Stimulated activated CD4-positive, alpha-beta T cell treated with anti-CD3 and anti-CD28 coated beads, Interleukin-12 subunit alpha, Interleukin-12 subunit beta, amount 100 ng/mL, for 24 hours (primary cell): Measurements from ENCODE around the gene TRAF2.

Experiments used
- DNase-seq, 2 experiments: peaks; one replicate each; pipeline ENCODE4 v3.0.0-alpha.2; 2020; ENCODE audit warnings: low read depth in 2 of 2

Gene TRAF2

DNA sequence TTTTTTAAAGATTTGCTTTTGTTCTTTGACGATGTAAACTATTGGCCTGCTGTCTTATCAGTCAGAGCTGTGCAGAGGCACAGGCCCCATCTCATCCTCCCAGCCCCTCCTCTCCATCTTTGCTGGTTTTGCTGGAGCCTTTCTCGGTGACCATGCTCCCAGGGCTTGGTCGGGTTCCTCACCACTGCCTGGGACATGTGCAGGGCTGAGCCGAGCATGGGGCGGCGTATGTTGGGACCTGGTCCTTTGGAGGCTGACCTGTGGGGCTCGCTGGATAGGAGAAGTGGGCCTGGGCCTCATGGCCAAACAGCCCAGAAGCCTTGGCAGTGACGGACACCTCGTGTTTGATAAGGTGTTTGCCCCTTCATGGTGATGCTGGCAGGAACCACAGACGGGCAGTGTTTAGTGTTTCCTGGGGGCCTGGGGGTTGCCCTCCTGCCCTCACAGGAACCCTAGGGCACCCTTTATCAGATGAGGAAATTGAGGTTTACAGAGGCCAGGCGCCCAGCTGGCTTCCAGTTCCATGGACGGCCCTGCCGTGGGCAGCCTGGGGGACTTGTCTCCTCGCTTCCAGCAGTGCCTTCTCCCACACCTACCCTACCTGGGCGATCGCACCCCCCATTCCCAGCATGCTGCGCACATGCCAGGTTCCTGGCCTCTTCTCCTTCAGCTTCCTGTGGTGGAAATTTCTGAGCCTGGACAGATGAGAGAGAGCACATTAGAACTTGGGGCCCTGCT lies 27.6 kb downstream of the TRAF2 start:
- no peak for DNase-seq

DNA sequence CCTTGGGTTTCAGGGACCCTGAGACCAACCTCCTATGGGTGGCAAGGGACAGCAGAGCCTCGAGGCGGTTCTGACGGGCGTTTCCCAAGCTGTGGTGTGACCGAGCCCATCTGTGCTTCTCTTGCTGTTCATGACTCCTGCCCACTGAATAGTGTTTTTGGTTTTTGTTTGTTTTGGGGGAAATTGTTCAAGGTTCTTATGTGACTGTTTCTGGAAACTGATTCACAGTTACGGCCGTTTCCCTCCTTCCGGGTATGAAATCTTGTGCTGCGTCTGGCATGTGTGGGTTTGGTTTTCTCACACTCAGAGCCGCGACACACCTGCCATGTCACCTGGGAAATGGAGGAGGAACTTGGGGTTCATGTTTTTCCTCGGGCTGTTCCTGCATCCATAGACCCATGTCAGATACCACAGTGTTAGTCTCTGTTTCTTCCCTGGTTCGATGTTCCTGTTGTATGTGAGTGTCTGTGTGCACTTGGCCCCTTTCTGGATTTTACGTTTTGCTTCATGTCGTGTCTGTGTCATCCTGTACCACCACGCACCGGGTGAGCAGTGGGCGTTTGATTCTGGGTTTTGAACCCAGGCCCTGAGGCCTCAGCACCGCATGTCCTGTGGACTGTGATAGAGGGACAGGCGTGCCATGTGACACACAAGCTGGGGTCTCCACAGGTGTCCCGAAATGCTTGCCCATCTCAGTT lies 29.5 kb downstream of the TRAF2 start:
- DNase-seq: no peak

DNA sequence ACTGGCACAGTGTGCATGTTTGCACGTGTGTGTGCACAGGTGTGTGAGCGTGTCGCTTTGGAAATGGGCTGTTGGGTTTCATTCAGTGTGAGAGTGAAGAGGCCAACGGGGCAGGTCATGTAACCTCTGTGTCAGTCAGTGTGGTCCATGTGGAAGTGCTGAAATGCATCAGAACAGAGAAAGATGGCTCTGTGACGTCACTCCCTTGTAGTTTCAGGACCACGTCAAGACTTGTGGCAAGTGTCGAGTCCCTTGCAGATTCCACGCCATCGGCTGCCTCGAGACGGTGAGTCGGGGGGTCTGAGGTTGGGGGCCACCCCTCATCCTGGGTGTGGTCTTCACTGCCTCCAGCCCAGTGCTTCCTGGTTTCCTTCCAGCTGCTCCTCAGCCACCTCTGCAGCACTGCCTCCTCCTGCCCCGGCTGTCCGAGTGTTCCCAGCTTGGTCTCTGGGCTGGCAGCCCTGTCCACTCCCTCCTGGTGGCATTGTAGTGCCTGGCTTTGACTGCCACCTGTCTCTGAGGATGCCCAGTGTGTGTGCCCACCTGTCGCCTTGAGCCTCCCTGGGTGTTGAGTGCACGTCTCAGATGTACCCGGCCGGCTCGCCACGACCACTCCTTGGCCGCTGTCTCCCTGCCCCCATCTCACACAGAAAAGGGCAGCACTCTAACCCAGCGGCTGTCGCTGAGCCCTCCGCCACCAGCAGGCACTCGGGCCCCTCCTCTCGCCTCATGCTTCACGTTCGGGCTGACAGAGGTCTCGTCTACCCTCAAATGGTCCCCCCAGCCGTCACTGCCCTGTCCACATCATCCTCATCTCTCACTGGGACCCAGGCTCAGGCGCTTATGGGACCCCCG lies 30.2 kb downstream of the TRAF2 start:
- DNase-seq: no peak

DNA sequence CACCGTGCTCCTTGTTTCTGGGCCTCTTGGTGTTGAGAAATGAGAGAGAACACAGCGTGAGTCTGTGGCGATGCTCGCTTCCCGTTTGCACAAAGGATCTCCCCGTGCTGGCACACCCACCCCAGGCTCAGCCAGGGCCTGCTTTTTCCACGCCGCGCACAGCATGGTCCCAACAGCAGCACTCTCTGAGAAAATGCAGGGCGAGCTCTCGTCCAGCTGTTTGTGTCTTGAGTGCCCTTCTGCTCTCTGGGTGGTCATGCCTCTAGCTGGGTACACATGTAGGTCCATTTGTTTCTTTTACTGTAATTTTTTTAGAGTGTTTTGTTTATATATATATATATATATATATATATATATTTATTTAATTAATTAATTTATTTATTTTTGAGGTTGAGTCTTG lies 31.6 kb downstream of the TRAF2 start:
- no peak for DNase-seq

DNA sequence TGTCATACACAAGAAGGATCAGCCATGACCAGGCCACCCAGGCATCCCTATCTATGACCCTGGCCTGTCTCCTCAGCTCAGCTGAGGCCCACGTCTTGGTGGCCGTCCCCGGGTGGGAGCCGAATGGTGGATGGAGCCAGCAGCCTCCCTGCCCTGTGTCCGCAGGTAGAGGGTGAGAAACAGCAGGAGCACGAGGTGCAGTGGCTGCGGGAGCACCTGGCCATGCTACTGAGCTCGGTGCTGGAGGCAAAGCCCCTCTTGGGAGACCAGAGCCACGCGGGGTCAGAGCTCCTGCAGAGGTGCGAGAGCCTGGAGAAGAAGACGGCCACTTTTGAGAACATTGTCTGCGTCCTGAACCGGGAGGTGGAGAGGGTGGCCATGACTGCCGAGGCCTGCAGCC lies 33.8 kb downstream of the TRAF2 start:
- no peak for DNase-seq

DNA sequence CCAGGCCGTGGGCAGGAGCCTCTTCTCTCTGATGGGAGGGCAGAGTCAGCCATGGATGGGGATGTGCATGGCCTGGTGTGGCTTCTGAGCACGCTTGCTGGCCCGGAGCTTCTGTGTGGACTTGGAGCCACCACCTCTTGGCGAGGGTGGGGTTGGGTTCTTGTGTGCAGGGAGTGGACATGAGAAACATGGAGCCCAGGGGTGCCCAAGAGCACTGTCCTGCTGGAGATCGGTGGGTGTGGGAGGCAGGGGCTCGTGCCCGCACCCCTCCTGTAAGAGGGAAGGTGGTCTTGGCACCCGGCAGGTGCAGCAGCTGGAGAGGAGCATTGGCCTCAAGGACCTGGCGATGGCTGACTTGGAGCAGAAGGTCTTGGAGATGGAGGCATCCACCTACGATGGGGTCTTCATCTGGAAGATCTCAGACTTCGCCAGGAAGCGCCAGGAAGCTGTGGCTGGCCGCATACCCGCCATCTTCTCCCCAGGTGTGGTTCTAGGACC lies 34.5 kb downstream of the TRAF2 start:
- no peak for DNase-seq

DNA sequence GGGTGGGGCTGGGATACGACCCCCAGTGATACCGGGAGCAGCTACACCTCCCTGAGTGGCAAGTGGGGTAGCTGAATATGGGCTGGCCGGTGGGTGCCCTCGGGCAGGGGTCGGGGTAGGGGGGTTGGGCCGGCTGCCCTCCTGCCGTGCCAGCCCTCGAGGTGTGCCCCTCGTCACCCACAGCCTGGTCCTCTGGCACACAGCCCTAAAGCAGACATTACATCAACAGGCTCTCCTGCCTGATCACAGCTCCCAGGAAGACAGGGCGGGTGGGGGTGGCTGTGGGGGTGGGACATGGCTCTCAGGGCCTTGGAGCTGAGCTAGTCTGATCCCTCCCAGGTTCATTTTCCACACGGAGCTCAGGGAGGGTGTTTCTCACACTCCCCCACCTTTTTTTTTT lies 35.0 kb downstream of the TRAF2 start:
- no peak for DNase-seq

DNA sequence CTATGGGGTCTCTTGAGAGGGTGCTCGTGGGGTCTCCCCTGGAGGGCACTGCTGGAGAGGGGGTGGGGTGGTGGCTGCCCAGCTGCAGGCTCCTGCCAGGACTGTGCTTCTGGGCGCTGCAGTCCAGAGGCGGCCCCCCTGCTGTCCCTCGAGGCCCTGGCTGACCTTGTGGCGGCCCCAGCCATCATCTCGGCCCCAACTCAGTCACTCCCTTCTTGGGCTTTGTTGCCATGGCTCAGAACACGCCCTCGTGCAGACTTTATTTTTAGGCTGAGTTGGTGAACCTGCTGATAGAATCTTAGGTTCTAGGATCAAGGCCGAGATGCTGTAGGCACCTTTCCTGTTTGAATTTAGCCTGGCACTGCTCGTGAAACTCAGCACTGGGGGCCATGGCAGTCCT lies 35.4 kb downstream of the TRAF2 start:
- DNase-seq: no peak

DNA sequence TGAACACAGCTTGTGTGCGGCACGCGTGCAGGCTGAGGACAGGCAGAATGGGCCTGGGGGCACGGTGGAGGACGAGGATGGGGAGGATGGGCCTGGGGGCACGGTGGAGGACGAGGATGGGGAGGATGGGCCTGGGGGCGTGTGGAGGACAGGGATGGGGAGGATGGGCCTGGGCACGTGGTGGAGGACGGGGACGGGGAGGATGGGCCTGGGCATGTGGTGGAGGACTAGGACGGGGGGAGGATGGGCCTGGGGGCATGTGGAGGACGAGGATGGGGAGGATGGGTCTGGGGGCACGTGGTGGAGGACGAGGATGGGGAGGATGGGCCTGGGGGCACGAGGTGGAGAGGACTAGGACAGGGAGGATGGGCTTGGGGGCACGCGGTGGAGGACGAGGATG lies 36.2 kb downstream of the TRAF2 start:
- no peak for DNase-seq

DNA sequence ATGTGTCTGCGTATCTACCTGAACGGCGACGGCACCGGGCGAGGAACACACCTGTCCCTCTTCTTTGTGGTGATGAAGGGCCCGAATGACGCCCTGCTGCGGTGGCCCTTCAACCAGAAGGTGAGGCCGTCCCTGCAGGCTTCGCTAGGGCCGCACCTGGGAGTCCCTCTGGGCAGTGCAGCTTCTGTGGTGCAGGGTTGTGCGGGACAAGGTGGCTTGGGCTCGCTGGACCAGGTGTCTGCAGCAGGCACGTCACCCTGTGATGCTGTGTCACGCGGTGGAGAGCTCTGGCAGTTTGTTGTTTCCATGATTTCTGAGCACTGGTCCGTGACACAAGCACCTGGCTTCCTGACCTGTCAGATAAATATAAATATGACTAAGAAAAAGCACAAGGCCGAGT lies 37.6 kb downstream of the TRAF2 start:
- DNase-seq: no peak

DNA sequence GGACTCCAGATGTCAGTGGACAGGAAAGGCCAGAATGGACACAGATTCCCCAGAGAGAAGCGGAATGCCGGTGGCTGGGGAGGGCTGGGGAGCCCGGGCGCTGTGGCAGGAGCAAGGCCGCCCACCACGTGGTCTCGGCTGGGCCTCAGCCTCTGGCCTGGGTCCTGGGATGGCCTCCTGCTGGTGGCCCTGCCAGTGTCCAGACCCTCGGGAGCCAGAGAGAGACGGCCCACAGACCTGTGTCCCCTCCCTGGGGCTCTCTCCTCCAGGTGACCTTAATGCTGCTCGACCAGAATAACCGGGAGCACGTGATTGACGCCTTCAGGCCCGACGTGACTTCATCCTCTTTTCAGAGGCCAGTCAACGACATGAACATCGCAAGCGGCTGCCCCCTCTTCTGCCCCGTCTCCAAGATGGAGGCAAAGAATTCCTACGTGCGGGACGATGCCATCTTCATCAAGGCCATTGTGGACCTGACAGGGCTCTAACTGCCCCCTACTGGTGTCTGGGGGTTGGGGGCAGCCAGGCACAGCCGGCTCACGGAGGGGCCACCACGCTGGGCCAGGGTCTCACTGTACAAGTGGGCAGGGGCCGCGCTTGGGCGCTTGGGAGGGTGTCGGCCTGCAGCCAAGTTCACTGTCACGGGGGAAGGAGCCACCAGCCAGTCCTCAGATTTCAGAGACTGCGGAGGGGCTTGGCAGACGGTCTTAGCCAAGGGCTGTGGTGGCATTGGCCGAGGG lies 39.3 kb downstream of the TRAF2 start:
- DNase-seq: no peak

DNA sequence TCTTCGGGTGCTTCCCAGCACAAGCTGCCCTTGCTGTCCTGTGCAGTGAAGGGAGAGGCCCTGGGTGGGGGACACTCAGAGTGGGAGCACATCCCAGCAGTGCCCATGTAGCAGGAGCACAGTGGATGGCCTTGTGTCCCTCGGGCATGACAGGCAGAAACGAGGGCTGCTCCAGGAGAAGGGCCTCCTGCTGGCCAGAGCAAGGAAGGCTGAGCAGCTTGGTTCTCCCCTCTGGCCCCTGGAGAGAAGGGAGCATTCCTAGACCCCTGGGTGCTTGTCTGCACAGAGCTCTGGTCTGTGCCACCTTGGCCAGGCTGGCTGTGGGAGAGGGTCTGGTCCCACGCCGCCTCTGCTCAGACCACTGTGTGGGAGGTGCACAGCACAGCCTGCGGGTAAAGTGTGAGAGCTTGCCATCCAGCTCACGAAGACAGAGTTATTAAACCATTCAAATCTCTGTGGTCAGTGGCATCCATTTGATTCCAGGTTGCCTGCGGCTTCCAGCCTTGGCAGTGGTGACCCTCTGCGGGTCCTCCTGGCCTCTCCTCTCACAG lies 39.9 kb downstream of the TRAF2 start:
- no peak for DNase-seq

DNA sequence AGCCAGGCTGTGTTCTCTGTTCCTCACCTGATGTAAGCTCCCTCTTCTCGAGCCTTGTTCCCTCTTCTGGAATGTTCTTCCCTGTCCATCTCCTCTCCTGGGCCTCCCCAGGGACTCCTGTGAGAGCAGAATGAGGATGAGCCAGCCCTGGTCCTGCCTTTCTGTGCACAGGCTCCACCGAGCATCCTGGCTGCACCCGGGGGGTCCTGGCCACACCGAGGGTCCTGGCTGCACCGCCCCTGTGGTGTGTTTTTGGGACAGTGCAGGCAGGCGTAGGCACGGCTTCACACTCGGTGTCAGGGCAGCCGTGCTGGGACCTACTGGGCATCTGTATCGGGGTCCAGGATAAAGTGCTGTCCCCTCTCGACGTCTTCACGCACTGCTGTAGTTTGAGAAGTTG lies 40.4 kb downstream of the TRAF2 start:
- no peak for DNase-seq

DNA sequence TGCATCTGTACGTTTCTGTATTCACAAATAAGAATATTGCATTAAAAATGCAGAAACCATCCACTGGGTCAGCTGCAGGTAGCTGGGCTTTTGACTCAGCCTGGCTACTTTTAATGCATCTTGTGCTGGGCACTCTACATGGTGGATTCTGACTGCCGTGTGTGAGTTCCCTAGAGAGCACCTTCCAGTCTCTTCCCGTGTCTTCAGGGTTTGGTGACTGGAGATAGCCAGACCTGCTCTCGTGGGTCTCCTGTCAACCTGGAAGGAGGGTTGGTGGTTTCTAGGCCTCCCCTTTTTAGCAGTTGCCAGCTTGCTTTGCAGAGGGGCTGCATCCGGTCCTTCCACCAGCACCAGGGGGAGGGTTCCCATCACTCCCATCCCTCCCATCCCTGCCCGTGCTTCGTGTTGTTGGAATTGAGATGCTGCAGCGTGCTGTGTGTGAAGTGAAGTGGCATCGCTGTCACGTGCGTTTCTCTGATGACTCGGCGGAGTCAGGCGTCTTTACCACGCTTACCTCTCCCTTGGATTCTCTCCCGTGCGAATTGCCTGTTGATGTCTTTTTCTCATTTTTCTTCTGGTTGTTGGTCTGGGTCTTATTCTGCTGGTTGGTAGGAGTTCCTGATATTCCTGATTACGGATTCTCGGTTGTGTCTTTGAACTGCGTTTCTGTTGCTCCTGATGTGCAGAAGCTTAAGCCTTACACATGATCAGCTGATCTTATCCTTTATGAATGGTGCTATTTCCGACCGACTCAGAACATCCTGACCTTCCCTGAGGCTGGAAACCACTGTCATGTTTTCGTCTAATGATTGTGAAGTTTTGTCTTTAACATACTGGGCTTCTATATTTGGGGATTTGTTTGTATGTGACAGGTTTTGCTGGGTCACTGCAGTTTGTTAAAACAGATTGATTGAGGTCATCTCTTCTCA lies 41.3 kb downstream of the TRAF2 start:
- DNase-seq: no peak

DNA sequence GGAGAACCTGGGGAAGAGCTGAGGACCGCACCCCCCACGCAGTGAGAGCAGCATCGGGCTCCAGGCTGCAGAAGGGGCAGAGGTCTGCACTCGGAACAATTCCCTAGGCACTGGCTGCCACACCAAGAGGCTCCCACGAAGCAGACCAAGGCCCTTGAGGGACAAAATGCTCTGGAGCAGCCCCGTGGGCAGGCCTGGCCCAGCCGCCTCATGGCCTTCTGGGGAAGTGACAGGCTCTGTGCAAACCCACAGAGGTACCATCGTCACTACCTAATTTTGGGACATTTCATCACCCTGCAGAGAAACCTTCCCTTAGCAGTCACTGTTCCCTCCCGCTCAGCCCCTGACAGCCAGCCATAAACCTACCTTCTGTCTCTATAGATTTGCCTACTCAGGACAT lies 42.3 kb downstream of the TRAF2 start:
- no peak for DNase-seq

DNA sequence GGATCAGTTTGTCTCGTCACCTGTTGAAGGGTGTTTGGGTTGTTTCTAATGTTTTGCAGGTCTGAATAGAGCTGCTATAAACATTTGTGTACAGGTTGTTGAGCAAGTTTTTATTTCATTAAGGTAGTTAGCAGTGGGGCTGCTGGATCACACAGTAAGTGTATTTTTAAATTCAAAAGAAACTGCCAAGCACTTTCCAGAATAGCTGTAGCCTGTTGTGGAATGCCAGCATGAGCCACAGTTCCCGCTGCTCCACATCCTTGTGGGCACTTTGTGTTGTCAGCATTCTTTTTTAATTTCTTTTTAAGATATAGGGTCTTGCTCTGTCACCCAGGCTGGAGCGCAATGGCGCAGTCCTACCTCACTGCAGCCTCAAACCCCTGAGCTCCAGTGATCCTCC lies 43.7 kb downstream of the TRAF2 start:
- DNase-seq: no peak

DNA sequence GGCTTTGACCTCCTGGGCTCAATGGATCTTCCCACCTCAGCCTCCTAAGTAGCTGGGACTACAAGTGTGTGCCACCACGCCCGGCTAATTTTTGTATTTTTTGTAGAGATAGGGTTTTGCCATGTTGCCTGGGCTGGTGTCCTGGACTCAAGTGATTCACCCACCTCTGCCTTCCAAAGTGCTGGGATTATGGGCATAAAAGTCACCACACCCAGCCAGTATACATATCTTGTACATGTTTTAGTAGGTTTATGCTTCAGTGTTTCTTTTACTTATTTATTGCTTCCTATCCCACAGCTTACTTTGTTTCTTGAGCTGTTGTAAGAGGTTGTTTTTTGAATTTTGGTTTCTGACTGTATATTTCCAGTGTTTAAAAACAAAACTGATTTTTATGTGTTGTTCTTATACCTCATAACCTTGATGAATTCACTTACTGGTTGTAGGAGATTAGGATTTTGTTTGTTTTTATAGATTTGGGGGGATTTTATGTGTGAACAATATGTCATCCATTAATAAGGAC lies 45.4 kb downstream of the TRAF2 start:
- DNase-seq: no peak

DNA sequence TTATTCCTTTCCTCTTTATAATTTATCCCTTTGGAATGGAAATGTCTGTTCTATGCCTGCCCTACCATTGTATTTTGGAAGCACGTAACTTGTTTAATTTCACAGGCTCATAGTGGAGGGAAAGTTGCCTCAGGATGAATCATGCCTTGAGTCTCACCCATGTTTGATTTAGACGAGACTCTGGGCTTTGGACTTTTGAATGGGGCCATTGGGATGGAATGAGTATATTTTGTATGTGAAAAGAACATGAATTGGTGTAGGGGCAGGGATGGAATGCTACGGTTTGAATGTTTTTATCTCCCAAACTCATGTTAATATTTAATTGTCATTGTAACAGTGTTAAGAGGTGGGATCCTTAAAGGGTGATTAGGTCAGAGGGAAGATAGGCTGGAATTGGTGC lies 48.0 kb downstream of the TRAF2 start:
- DNase-seq: no peak

DNA sequence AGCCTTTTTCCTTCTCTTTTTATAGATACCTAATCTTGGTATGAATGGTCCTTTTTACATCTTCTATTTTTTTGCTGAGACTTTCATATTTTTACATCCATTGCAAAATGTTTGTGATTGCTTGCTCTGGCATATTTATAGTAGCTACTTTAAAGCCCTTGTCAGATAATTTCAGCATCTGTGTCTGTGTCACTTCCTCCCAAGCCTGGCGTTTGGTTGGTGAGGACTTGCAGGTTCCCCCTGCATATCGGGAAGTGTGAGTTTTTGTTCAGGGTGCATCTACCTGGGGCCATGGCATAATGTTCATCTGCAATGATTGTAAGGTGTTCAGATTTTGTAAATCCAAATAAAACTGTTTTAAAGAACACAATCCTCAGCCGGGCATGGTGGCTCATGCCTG lies 49.3 kb downstream of the TRAF2 start:
- no peak for DNase-seq

DNA sequence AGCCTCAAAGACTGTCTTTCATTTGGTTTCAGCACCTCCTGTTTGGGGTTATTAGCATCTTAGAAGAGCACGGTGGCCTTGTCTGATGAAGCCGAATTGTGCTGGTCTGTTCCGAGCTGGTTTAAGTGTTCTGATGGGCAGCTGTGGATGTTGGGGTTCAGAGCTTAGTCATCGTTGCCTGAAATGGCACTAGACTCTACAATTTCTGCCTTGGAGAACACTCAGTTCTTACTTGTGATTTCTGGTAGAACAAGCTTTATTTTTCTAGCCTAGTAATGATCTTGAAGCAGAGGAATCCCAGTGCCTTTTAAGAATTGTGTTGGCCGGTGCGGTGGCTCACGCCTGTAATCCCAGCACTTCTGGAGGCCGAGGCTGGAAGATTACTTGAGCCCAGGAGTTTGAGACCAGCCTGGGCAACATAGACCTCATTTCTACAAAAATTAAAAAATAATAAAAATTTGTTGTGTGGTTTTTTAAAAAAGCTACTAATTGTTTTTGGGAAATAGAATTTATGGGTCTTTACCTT lies 50.4 kb downstream of the TRAF2 start:
- no peak for DNase-seq
